Cardiac muscle cell (in vitro differentiated cells and primary cell): ENCODE data around the gene PAPOLA. TPM values are rescaled to one million over a fixed set of nuclear protein-coding genes. Genes with fewer than 3 reads are reported as not detected.
"Not testable (repeated sequence)": the region's sequence is repeated elsewhere in the genome, so short reads cannot be mapped to it uniquely, and the experiment has no call there.

ENCODE experiments used
- DNase-seq, 2 donors: peaks; one replicate each; pipeline versions ENCODE4 v3.0.0 to v3.0.0-alpha.2; 2010 to 2017; ENCODE audit warnings: low read depth in 1 of 2, low spot score in 1 of 2
- H3K27ac ChIP-seq: fragments of 200-600 bp; sonication (generic); 2 replicates; pipeline ENCODE4 v1.5.1; 2016
- H3K27me3 ChIP-seq: fragments of 200-600 bp; sonication (generic); 2 replicates; pipeline ENCODE4 v1.6.0; 2016; ENCODE audit warnings: control low read depth
- H3K36me3 ChIP-seq: fragments of 200-600 bp; sonication (generic); 2 replicates; pipeline ENCODE4 v1.5.1; 2016; ENCODE audit warnings: control low read depth
- H3K4me1 ChIP-seq: fragments of 200-600 bp; sonication (generic); 2 replicates; pipeline ENCODE4 v1.8.1; 2017; ENCODE audit warnings: low read depth, mild to moderate bottlenecking, mixed run types
- H3K4me3 ChIP-seq: fragments of 200-600 bp; sonication (generic); 2 replicates; pipeline ENCODE4 v1.5.1; 2016; ENCODE audit warnings: mild to moderate bottlenecking
- H3K9me3 ChIP-seq: fragments of 200-600 bp; sonication (generic); 2 replicates; pipeline ENCODE4 v1.5.1; 2017; ENCODE audit warnings: low read depth, mild to moderate bottlenecking, control low read depth
- CTCF ChIP-seq: IDR thresholded peaks from 2 replicates; pipeline ENCODE4 v1.5.1; 2012; ENCODE audit warnings: low read depth, mild to moderate bottlenecking, low read length
- polyA plus RNA-seq: library from polyadenylated mRNA; unstranded; fragments of >200 nt; fragmentation: Nextera tagmentation; extraction: Ambion mirVana; gene quantifications from 2 replicates; pipeline ENCODE4 v1.2.1, GENCODE V29; 2016
- total RNA-seq: library from RNA; depleted of rRNA; stranded (reverse); fragments of >200 nt; gene quantifications from 2 replicates; pipeline ENCODE4 v1.2.3, GENCODE V29; 2016

PAPOLA gene
- total and polyA plus RNA-seq, 2 experiments from 2014 or later: 54.9 to 97.7 TPM

GRCh38 chr14:96502621-96503305, 581 bp downstream of the PAPOLA start:
- Histone ChIP-seq H3K9me3 (no peaks in the 10 kb centered on the region), H3K36me3 (no peaks in the 10 kb centered on the region), H3K4me1 (peaks cover 14% of the 10 kb centered on the region), H3K4me3 (peak overlapping the region; percentile 57), H3K27me3 (no peaks in the 10 kb centered on the region), H3K27ac (peak overlapping the region; percentile 89)
- peak; percentile 49 to 68 for DNase-seq
- no peak for TF ChIP-seq CTCF

- H3K9me3 ChIP-seq: no peaks in the 10 kb centered on the region
- H3K4me3 ChIP-seq: peak overlapping the region; percentile 57
- TF ChIP-seq CTCF: no peak
- no peak for DNase-seq
- peaks cover 14% of the 10 kb centered on the region for H3K4me1 ChIP-seq
- H3K36me3 ChIP-seq: no peaks in the 10 kb centered on the region
- H3K27ac ChIP-seq: peak overlapping the region; percentile 89
- no peaks in the 10 kb centered on the region for H3K27me3 ChIP-seq
Observed at GRCh38 chr14:96503306-96503679, 1.1 kb downstream of the PAPOLA start.

- DNase-seq, H3K36me3 ChIP-seq, H3K27me3 ChIP-seq, H3K9me3 ChIP-seq, H3K27ac ChIP-seq: not testable (repeated sequence)
- Histone ChIP-seq H3K4me1 (peaks cover 14% of the 10 kb centered on the region), H3K4me3 (peak overlapping the region; percentile 57)
Observed at GRCh38 chr14:96504353-96504752, 2.2 kb downstream of the PAPOLA start.

GRCh38 chr14:96507723-96508122, 5.5 kb downstream of the PAPOLA start:
- no peaks in the 10 kb centered on the region for H3K36me3 ChIP-seq
- DNase-seq: no peak
- peak overlapping the region; percentile 59 for H3K27ac ChIP-seq
- TF ChIP-seq CTCF: no peak
- H3K4me1 ChIP-seq: peaks cover 17% of the 10 kb centered on the region
- H3K4me3 ChIP-seq: no peak overlapping the region
- H3K9me3 ChIP-seq: no peaks in the 10 kb centered on the region
- no peaks in the 10 kb centered on the region for H3K27me3 ChIP-seq

- Histone ChIP-seq H3K4me1 (peaks cover 10% of the 10 kb centered on the region), H3K9me3 (no peaks in the 10 kb centered on the region), H3K36me3 (no peaks in the 10 kb centered on the region), H3K27ac (peak overlapping the region; percentile 59), H3K27me3 (no peaks in the 10 kb centered on the region), H3K4me3 (no peak overlapping the region)
- TF ChIP-seq CTCF: no peak
- peak in 1 of 2 donors; percentile 13 for DNase-seq
Observed at GRCh38 chr14:96508900-96509299, 6.7 kb downstream of the PAPOLA start.

- Histone ChIP-seq H3K4me3 (no peak overlapping the region), H3K27me3 (no peaks in the 10 kb centered on the region), H3K4me1 (peaks cover 5% of the 10 kb centered on the region), H3K36me3 (no peaks in the 10 kb centered on the region), H3K9me3 (no peaks in the 10 kb centered on the region), H3K27ac (no peak overlapping the region)
- no peak for TF ChIP-seq CTCF
- DNase-seq: no peak
Observed at GRCh38 chr14:96509457-96510090, 7.4 kb downstream of the PAPOLA start.
